Stimulated activated CD4-positive, alpha-beta T cell treated with anti-CD3 and anti-CD28 coated beads, Interleukin-12 subunit alpha, Interleukin-12 subunit beta, amount 100 ng/mL, for 24 hours (primary cell): ENCODE results near the gene MOCS1.
"Not testable (repeated sequence)": the region's sequence is repeated elsewhere in the genome, so short reads cannot be mapped to it uniquely, and the experiment has no call there.

ENCODE experiments used
- DNase-seq, 2 experiments: peaks; one replicate each; pipeline ENCODE4 v3.0.0-alpha.2; 2020; ENCODE audit warnings: low read depth in 2 of 2

The MOCS1 gene

DNA sequence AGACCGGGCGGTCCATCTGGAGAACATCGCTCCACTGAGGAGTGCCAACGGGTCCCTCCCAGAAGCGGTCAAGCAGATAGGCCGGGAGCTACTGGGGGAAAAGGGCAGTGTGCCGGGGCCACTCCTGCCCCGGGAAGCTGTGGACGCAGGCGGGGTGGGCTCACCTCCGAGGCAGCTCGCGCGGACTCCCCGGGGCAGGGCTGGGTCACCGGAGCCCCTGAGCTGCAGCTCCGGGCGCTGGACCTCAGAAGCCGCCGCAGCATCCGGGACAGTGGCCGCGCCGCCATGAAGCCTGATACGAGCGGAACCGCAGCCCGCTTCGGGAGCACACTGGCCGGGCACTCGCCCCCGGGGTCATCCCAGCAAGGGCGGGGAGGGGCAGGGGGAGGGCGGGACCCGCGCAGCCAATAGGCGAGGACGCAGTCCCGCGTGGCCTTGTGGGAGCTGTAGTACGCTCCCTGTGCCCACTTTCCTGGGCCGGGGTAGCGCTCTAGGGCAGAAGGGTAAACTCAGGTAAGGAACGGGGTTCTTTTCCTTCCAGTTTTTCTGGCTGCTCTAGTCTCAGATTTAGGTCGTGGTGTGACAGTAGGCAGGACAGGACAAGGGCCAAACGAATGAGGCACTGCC, at the start of gene MOCS1:
MOCS1 (minus strand) TSS at position 332 of the 627 bp plus-strand sequence; CDS start at position 287, 45 bp downstream.
- DNase-seq = peak; percentile 14 to 46

DNA sequence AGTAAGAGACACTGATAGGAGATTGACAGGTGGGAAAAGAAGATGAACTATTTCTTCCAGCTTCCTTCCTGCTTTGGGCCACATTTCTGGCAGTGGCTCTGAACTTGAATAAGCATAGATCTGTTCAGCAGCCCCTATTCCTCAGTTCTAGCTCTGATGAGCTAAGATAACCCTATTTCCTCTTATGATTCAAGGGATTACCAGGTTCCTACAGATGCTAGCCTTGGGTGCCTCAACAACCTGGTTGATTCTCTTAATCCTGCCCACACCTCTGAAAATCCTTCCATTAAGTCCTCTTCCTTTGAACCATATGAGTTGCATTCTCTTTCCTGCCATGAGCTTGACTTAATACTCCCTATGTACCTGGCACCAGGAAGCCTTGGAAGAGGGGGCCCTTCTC, 49.8 kb upstream of the MOCS1 start:
- no peak for DNase-seq

DNA sequence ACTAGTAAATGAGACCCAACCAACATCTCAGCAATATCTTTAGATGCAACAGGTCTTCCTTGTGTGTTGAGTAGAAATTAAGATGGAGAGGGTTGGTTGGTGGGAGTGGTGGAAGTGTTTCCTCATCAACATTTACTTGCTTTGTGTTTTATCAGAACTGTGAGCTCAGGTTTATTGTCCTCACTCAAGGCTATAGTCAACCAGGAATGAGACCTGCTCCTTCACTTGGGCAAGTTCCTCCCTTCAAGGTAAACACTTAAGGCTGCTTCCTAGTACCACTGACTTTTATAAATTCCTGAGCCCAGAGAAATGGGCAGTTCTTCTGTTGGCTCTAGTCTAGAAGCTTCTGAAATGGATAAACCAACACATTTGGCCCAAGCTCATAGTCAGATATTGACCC, 48.9 kb upstream of the MOCS1 start:
- DNase-seq = no peak

DNA sequence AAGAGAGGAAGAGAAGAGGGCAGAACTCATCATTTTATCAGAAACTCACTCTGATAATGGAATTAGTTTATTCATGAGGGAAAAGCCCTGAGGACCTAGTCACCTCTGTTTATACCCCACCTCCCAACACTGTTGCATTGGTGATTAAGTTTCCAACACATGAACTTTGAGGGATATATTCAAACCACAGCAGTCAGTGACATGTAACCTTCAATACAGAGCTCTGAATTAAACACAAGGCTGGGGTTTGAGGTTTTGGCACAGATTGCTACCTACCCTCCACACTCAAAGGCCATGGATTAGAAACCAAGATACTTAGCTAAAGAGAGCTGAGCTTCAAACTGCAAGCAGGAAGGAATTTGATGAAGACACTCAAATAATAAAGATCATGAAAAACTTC, 48.5 kb upstream of the MOCS1 start:
- no peak for DNase-seq

DNA sequence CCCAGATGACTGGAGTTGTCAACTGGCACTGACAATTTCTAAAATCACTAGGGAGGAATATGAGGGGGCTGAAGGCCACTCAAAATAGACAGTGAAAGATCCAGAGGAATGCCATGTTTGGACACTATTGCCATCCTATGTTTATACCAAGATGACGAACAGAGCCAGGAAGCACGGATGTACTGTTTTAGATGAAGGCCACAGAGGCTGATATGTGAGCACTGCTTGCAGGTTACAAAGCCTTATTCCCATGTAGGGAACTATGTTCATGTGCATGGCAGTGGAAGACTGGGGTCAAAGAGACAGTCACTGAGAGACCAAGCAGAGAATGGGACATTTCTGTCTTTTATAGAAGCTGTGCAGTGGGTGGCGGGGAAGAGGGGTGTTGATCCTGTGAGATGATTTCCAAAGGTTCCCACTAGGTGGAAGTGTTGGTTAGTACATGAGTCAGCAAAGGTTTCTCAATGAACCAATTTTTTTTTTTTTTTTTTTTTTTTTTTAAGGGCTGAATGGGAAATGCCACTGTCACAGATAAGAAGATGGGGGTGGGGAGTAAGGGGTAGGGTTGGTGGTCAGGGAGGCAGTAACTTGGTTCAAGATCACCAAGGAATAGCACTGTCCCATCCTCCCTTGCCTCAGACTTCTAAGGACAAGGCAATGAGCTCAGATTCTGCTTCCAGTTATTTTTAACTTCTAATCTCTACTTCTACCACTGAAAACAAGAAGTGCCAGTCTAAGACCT, 46.7 kb upstream of the MOCS1 start:
- no peak for DNase-seq

DNA sequence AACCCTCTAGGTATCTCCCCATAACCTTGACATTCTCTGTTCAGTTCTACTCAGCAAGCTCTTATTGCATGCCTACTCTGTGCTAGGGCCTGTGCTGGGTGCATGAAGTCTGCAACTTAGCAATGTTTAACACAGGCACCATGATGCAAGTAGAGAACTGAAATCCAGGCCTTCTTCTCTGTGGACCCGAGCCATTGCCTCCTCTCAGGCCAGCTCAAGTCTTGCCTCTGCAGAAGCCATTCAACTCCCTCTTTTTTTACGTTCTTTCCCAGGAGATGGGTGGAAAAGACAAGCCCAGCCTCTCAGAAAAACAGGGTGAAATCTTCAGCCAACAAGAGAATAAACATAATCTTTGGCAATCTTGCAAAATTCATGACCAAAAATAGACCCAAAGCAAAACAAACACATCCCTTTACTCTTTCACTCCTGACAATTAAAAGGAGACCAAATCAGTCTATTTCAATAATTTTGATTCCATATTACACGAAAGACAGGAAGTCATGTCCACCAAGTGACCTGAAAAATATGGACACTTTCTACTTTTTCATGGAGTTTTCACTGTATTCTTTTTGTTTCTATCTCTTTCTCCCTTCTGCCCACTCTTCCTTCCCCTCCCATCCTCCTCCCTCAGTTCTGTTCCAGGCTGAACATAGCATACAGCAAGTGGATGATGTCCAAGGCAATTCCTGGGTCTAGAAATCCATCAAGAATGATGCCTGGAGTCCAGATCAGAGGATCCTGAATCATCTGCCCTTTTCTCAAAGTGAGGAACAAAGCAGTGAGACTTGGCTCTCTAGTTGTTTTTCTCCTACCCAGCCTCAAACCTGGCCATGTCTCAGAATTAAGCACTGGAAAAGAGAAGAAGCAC, 45.4 kb upstream of the MOCS1 start:
- DNase-seq = no peak

DNA sequence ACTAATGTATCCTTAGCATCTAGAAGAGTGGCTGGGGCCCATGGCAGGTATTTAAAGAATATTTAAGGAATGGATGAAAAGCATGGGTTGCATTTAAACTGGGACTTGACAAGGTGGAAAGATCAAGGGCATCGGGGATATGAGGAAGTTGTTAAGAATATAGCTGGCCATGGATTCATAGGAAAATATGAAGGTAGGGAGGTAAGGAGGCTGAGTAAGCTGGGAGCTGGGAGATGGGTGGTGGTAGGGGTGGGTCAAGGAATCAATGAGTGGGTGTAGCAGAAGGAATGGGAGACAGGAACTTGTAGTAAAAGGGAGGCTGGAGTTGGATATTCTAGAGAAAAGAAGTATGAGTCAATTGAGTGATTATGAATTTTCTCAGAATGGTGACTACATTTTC, 44.0 kb upstream of the MOCS1 start:
- DNase-seq = no peak

DNA sequence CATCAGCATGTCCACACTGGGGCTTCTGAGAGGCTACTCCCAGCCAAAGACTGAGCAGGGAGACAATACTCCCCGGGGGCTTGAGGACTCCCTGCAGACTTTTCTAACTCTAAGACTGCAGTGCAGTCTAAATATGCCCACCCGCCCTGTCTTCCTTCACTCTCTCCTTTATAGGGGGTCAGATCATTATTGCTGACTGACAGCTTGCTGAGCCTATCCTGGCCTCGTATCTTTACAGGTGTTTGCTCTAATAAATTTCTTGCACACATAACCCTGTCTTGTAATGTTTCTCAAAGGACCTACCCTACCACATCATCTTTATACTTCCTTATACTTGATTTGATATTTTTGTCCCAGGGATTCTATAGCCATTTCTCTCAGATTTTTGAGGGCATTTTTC, 39.4 kb upstream of the MOCS1 start:
- no peak for DNase-seq

DNA sequence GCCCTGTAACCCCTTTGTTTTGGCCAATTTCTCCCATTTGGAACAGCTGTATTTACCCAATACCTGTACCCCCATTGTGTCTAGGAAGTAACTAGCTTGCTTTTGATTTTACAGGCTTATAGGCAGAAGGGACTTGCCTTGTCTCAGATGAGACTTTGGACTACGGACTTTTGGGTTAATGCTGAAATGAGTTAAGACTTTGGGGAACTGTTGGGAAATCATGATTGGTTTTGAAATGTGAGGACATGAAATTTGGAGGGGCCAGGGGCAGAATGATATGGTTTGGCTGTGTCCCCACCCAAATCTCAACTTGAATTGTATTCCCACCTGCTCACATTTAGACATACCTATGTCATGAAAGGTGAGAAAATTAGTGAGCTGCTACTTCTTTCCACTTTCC, 38.5 kb upstream of the MOCS1 start:
- not testable (repeated sequence) for DNase-seq

DNA sequence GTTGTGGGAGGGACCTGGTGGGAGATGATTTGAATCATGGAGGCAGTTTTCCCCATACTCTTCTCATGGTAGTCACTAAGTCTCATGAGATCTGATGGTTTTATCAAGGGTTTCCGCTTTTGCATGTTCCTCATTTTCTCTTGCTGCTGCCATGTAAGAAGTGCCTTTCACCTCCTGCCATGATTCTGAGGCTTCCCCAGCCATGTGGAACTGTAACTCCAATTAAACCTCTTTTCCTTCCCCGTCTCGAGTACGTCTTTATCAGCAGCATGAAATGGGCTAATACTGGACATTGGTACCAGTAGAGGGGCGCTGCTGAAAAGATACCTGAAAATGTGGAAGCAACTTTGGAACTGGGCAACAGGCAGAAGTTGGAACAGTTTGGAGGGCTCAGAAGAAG, 36.9 kb upstream of the MOCS1 start:
- DNase-seq = not testable (repeated sequence)

DNA sequence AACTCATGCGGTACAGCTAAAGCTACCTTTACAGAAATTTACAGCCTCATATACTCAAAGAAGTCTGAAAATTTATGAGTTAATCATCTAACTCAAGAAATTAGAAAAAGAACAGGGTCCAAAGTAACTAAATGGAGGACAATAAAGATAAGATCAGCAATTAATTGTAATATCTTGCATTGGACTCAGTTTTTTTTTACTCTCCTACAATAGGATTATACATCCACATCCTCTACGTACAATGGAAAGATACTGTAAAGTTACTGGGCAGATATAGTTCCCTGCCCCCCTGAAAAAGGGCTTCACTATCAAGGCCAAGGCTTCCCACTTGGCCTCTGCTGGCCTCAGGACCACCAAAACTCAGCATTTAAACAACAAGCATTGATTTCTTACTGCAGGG, 31.5 kb upstream of the MOCS1 start:
- no peak for DNase-seq

DNA sequence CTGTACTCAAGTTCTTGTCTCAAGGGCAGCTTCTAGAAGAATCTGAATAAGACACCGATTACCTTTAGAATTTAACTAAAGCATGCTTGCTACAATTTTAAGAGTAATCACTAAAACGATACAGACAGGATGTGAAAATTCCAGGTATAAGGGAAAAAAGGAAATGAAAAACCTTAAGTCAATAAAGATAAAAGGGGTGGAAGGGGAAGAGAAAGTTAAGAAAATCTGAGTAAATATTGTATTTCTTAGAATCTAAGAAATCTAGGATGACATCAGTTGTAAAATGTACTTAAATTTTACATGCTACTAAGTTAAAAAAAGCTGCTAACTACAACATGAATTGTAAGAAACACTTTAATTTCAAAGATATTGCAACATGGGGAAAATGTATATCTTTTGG, 30.3 kb upstream of the MOCS1 start:
- no peak for DNase-seq

DNA sequence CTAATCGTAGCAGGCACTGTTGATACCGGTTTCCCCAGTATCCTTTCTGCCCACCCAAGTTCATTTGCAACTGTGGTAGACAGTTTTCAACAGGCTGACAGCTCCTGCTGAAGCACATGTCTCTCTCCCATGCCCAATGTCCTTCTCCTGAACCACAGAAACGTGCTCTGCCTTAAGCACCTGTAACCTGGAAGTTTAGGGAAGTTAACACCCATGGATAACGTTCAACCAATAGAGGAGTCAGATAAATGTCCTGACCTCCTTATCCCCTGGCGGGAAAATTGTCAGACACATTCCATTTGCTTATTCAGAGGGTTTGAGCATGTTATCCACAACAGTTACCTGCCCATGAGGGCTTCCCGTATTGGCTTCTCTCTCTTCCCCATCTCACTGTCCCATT, 29.8 kb upstream of the MOCS1 start:
- DNase-seq = no peak

DNA sequence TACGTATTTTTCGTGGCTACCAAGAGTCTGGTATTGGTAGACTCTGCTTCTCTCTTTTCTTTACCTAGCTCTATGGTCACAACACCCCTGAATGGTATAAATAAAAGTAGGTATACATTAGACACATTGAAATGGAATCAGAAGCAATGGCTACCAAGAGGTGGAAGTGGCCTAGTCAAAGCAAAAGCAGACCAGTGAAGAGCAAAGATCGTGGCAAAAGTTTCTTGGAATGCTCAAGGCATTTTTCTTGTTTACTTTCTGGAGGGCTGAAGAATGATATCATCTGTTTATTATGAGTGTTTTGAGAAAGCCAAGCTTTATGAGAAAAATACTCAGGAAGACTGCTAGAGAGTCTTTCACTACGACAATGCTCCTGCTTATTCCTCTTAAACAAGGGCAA, 28.6 kb upstream of the MOCS1 start:
- DNase-seq = no peak

DNA sequence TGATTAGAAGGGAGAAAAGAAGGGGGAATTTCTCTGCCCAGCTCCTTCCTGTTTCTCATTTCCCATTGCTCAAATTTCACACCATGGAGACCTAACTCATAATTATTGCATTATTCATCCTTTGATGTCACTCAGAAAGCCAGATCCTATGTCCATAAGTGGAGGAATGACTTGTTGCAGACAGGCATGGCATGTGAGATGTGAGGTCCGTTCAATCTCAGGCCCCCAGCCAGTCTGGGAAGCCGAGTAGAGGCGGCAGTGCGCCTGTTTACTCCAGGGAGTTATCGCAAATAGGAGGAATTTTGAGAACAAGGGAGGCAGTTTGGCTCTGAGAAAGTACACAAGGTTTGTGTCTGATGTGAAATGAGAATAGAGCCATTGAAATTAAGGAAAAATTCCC, 26.9 kb upstream of the MOCS1 start:
- DNase-seq = no peak

DNA sequence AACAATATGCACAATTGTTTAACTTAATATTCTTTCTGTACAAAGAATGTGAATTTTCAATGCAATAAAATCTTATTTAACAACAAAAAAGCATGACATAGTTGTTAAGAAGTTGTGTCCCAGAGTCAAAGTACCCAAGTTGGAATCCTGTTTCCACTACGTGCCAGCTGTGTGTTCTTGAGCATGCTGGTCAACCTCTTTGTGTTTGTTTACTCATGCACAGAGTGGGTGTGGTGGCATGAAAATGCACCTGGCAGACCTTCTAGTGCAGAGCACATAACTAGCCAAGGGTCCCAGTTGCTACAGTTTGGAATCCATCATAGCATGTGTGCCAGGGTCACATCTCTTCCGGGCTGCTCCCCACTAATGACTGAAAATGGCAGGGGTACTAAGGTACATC, 24.7 kb upstream of the MOCS1 start:
- no peak for DNase-seq

DNA sequence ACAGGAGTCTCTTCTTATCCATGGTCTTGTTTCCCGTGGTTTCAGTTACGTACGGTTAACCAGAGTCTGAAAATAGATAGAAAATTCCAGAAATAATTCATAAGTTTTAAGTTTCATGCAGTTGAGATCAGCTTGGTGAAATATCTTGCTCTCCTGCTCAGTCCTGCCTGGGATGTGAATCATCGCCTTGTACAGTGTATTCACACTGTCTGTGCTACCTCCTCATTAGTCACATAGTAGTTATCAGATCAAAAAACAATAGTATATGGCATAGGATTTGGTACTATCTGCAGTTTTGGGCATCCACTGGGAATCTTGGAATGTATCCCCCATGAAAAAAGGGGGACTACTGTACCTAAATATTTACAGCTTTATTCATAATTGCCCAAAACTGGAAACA, 22.7 kb upstream of the MOCS1 start:
- no peak for DNase-seq

DNA sequence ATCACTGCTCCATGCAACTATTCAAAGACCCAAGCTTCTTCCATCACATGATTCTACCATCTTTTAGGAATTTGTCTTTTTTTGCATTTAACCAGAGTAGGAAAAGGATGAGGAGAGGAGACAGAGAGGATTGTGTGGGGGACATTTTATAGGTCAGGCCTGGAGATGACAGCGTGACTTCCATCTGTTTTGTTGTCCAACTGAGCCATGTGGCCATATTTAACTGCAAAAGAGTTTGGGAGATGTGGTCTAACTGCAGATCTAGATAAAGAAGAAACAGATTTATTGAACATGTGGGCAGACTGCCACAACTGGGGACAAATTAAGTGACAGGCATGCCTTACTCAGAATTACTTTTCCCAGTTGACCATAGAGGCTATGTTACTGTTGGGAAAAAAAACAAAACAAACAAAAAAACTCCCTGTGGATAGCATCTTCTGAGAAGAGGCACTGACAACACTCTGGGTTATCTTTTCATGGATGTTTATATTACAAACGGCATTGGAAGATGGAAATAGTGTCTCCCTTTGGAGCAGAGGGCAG, 18.9 kb upstream of the MOCS1 start:
- no peak for DNase-seq

DNA sequence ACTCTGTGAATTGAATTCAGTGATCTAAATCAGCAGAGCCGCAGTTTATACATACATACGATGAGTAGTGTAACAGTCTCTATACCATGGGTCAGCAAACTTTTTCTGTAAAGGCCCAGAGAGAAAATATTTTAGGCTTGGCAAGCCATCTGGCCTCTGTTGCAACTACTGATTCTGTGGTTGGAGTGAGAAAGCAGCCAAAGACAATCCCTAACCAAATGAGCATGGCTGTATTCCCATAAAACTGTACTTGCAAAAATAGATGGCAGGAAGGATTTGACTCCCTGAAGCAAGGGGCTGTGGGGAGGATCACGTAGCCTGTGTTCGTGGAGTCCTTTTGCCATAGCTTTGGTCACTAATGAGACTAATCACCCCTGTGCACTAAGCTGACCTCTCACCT, 17.9 kb upstream of the MOCS1 start:
- no peak for DNase-seq

DNA sequence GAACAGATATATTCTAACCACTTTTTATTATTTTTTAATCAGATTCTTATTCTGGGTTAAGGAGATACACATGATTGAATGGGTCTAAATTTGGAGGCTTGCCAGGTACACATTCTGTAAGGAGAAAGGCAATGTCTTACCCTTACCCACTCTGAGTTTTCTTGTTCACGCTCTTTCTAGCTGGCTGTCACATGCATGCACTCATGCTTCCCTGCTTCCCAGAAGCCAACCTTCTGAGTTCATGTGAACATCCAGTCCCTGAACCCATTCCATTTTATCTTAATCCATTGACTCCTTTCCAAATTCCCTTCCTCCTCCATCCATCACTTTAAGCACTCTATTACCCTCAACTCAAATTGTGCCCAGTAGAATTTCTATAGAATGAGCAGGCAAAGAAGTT, 17.5 kb upstream of the MOCS1 start:
- DNase-seq = no peak

DNA sequence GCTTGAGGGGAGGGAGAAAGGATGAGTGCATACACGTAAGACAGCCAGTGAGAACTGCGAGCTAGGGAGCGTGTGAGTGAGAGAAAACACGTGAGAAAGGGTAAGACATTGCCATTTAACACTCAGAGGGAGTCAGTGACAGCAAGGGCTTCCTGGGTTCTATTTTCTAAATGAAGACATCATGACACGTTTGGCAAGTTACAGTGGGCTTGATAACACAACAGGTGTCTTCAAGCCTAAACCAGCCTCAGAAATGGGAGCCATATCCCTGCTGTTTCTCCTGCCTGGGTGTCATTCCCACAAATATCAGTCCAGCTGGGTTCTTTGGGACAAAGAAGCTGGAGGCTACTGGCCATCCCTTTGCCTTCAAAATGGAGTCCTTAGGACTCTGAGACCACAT, 16.9 kb upstream of the MOCS1 start:
- no peak for DNase-seq

DNA sequence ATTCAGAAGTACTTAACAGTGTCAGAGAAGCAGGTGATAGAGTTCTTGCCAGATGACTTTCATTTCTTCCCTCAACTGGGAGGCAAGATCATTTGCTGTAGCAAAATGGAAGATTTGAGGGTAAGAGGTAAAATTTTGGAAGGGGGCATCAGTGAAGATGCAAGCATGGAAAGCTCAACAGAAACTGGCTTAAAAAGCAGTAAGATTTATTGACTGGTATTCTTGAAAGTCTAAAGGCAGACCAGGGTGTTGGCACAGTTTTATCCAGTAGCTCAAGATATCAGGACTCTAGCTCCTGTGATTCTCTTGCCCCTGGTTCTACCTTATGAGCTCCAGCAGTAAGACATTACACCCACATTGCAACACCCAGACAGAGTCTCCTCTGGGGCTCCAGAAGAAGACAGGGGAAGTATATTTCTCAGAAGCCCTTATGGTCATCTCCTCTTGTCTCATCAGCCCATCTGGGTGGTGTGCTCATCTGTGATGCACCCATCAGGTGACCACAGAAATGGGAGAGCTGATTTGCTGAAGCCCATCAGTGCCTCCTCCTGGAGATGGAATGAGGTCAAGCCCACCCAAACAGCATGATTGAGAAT, 16.0 kb upstream of the MOCS1 start:
- no peak for DNase-seq
